ENCODE data around the gene SRP68.

SRP68 gene

DNA sequence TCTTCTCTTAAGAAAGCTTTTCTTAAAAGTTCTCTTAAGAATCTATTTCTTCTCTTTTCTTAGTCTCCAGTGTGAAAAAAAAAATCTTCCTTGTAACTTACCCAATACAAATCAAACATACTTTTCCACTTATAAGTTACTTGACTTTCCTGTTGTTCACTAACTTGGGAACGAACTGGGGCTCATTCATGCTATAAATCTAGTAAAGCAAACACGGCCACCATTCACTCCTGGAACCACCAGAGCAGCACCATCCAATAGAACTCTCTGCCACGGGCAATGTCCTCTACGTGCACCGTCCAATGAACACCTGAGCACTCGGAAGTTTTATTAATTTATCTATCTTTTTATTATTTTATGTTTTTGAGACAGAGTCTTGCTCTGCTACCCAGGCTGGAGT is 20.8 kb downstream of the SRP68 start:
- no peak overlapping the region for H3K27ac ChIP-seq (ENCODE audit: insufficient read depth in 1 of 2, low read depth in 1 of 2, low read length in 2 of 2, poor library complexity in 1 of 2, severe bottlenecking in 2 of 2)
- H3K4me3 ChIP-seq (ENCODE audit: control insufficient read depth in 1 of 7, extremely low read depth in 1 of 7, insufficient read depth in 4 of 7, low read depth in 2 of 7, low read length in 6 of 7), result no peak overlapping the region
- no peaks in the 10 kb centered on the region for H3K4me1 ChIP-seq (ENCODE audit: control extremely low read depth in 1 of 4, control insufficient read depth in 4 of 4, insufficient read depth in 4 of 4, low read length in 3 of 4)
- H3K36me3 ChIP-seq (ENCODE audit: control insufficient read depth in 4 of 4, insufficient read depth in 4 of 4, low read length in 3 of 4), result peaks cover 26 to 80% (median 62%) of the 10 kb centered on the region in 4 experiments
- H3K9me3 ChIP-seq (ENCODE audit: control extremely low read depth in 1 of 5, control insufficient read depth in 4 of 5, insufficient read depth in 2 of 5, low read depth in 1 of 5, low read length in 4 of 5), result no peaks in the 10 kb centered on the region
- no peaks in the 10 kb centered on the region for H3K27me3 ChIP-seq (replicated peaks in 2 of 5; ENCODE audit: control insufficient read depth in 4 of 5, insufficient read depth in 5 of 5, low read length in 4 of 5)
- DNase-seq, result no peak
- 83% methylated on average over 2 of the region's 6 CpGs for WGBS (ENCODE audit: insufficient coverage)
- POLR2A ChIA-PET, result no interaction called here
- CTCF ChIA-PET, result interaction anchor here (1.1 to 1.8 kb wide), 3 partner anchors 17 to 37 kb away, joined by 3 to 7 read pairs (median 4); no protein-coding TSS in a partner anchor

DNA sequence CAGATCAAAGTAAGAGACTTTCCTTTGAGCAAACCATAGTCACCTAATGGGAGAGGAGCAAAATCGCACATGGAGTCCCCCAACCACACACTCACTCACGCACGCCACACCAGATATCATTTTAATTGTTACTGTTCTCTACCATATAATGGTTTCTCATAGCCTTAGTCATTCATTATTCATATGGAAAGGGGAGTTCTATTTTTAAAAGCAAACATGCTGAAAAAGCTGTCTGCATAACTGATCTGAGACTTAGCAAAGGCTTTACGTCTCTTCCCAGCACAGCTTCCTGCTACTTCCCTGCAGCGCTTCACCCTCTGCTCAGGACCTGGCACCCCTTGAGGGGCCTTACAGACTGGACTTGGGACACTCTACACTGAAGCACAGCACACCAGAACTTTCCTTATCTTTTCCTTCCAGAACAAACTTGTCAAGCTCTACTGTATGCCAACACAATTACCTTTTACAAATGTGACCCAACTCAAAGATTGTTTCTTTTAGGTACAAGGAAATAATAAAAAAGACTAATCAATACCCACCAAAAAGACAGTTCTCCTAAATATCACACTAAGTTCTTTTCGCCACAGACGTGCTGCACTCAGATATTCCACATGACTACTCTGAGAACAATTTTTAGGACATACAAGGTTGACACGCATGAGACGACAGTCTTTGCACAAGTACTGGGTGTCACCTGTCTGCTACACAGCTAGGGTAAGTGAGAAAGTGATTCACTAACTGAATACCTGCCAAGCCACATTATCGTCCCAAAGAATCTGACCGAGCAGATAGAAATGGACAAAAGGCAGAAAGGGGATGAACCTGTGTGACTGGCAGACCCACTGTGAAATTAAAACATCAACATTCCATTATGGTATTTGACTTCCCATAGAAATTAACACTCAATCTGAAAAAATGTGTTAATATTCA is 21.5 kb downstream of the SRP68 start:
- Histone ChIP-seq H3K4me1 (ENCODE audit: control extremely low read depth in 1 of 4, control insufficient read depth in 4 of 4, insufficient read depth in 4 of 4, low read length in 3 of 4) (no peaks in the 10 kb centered on the region), H3K27me3 (replicated peaks in 2 of 5; ENCODE audit: control insufficient read depth in 4 of 5, insufficient read depth in 5 of 5, low read length in 4 of 5) (no peaks in the 10 kb centered on the region), H3K27ac (ENCODE audit: insufficient read depth in 1 of 2, low read depth in 1 of 2, low read length in 2 of 2, poor library complexity in 1 of 2, severe bottlenecking in 2 of 2) (no peak overlapping the region), H3K36me3 (ENCODE audit: control insufficient read depth in 4 of 4, insufficient read depth in 4 of 4, low read length in 3 of 4) (peaks cover 23 to 79% (median 61%) of the 10 kb centered on the region in 4 experiments), H3K4me3 (ENCODE audit: control insufficient read depth in 1 of 7, extremely low read depth in 1 of 7, insufficient read depth in 4 of 7, low read depth in 2 of 7, low read length in 6 of 7) (no peak overlapping the region), H3K9me3 (ENCODE audit: control extremely low read depth in 1 of 5, control insufficient read depth in 4 of 5, insufficient read depth in 2 of 5, low read depth in 1 of 5, low read length in 4 of 5) (no peaks in the 10 kb centered on the region)
- POLR2A ChIA-PET, result no interaction called here
- CTCF ChIA-PET, result interaction anchor here (1.1 to 1.8 kb wide), 3 partner anchors 17 to 36 kb away, joined by 3 to 7 read pairs (median 4); no protein-coding TSS in a partner anchor
- over 99% methylated on average over 8 of the region's 11 CpGs for WGBS (ENCODE audit: insufficient coverage)
- no peak for DNase-seq

- ChIA-PET CTCF (interaction anchor here (0.9 to 1.8 kb wide), 3 partner anchors 16 to 36 kb away, joined by 3 to 7 read pairs (median 5); no protein-coding TSS in a partner anchor), POLR2A (no interaction called here)
Observed at GRCh38 chr17:76049836-76050537, 22.3 kb downstream of the SRP68 start.

DNA sequence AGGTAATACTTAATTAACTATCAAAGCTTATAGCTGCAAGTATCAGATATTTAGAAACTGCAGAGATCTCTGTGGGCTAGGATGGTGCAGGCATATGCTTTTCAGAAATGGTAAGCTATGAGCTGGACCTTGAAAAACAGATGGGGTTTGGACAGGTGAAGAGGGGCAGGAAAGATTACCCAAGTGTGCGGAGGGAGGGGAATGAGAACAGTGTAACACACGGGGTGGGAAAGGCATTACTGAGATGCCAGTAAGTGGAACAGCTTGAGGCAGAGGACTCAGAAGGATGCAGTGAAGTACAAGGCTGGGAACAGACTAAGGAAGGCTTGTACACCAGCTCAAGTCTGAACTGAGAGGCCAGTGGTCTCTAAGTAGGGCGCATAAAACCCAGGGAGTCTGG is 23.1 kb downstream of the SRP68 start:
- ChIA-PET CTCF (interaction anchor here (0.9 to 1.3 kb wide), 3 partner anchors 8 to 35 kb away, joined by 3 to 5 read pairs (median 3); no protein-coding TSS in a partner anchor), POLR2A (no interaction called here)
- Histone ChIP-seq H3K27me3 (replicated peaks in 2 of 5; ENCODE audit: control insufficient read depth in 4 of 5, insufficient read depth in 5 of 5, low read length in 4 of 5) (no peaks in the 10 kb centered on the region), H3K4me1 (ENCODE audit: control extremely low read depth in 1 of 4, control insufficient read depth in 4 of 4, insufficient read depth in 4 of 4, low read length in 3 of 4) (no peaks in the 10 kb centered on the region), H3K36me3 (ENCODE audit: control insufficient read depth in 4 of 4, insufficient read depth in 4 of 4, low read length in 3 of 4) (peaks cover 30 to 87% (median 69%) of the 10 kb centered on the region in 4 experiments), H3K27ac (ENCODE audit: insufficient read depth in 1 of 2, low read depth in 1 of 2, low read length in 2 of 2, poor library complexity in 1 of 2, severe bottlenecking in 2 of 2) (no peak overlapping the region), H3K9me3 (ENCODE audit: control extremely low read depth in 1 of 5, control insufficient read depth in 4 of 5, insufficient read depth in 2 of 5, low read depth in 1 of 5, low read length in 4 of 5) (no peaks in the 10 kb centered on the region), H3K4me3 (ENCODE audit: control insufficient read depth in 1 of 7, extremely low read depth in 1 of 7, insufficient read depth in 4 of 7, low read depth in 2 of 7, low read length in 6 of 7) (no peak overlapping the region)
- DNase-seq, result no peak
- 93% methylated on average over 2 of the region's 3 CpGs for WGBS (ENCODE audit: insufficient coverage)

More at GRCh38 chr17:76049836-76050537, 22.3 kb downstream of the SRP68 start:
- H3K27ac ChIP-seq (ENCODE audit: insufficient read depth in 1 of 2, low read depth in 1 of 2, low read length in 2 of 2, poor library complexity in 1 of 2, severe bottlenecking in 2 of 2), result peak overlapping the region in 1 of 2 experiments; percentile 26
- no peaks in the 10 kb centered on the region for H3K4me1 ChIP-seq (ENCODE audit: control extremely low read depth in 1 of 4, control insufficient read depth in 4 of 4, insufficient read depth in 4 of 4, low read length in 3 of 4)
- H3K36me3 ChIP-seq (ENCODE audit: control insufficient read depth in 4 of 4, insufficient read depth in 4 of 4, low read length in 3 of 4), result peaks cover 23 to 79% (median 67%) of the 10 kb centered on the region in 4 experiments
- H3K27me3 ChIP-seq (replicated peaks in 2 of 5; ENCODE audit: control insufficient read depth in 4 of 5, insufficient read depth in 5 of 5, low read length in 4 of 5), result no peaks in the 10 kb centered on the region
- DNase-seq, result no peak
- no peak overlapping the region for H3K4me3 ChIP-seq (ENCODE audit: control insufficient read depth in 1 of 7, extremely low read depth in 1 of 7, insufficient read depth in 4 of 7, low read depth in 2 of 7, low read length in 6 of 7)
- no peaks in the 10 kb centered on the region for H3K9me3 ChIP-seq (ENCODE audit: control extremely low read depth in 1 of 5, control insufficient read depth in 4 of 5, insufficient read depth in 2 of 5, low read depth in 1 of 5, low read length in 4 of 5)
- 99% methylated on average over 15 of the region's 15 CpGs for WGBS (ENCODE audit: insufficient coverage)

DNA sequence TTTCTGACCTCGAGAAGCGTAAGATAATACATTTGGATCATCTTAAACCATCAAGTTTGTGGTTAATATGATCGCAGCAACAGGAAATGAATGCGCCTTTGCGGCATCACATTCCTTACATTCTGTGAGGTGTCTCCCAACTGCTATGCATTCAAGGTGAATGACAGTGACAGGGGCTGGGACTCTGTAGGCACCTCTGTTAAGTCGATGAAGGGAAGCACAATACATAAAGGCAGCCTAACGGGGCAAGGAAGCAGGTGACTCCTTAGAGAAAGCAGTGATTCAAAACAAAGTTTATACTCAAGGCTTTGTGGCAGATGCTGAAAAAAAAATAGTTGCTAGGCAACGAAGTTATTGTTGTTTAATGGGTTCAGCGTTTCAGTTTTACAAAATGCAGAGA is 23.6 kb downstream of the SRP68 start:
- peak in 1 of 3 donors; percentile 27 for DNase-seq
- WGBS (ENCODE audit: insufficient coverage), result 80% methylated on average over 7 of the region's 9 CpGs
- H3K4me3 ChIP-seq (ENCODE audit: control insufficient read depth in 1 of 7, extremely low read depth in 1 of 7, insufficient read depth in 4 of 7, low read depth in 2 of 7, low read length in 6 of 7), result no peak overlapping the region
- ChIA-PET CTCF (interaction anchor here (1.0 to 2.5 kb wide), 3 partner anchors 9 to 34 kb away, joined by 3 to 8 read pairs (median 5); no protein-coding TSS in a partner anchor), POLR2A (no interaction called here)
- H3K4me1 ChIP-seq (ENCODE audit: control extremely low read depth in 1 of 4, control insufficient read depth in 4 of 4, insufficient read depth in 4 of 4, low read length in 3 of 4), result no peaks in the 10 kb centered on the region
- H3K27ac ChIP-seq (ENCODE audit: insufficient read depth in 1 of 2, low read depth in 1 of 2, low read length in 2 of 2, poor library complexity in 1 of 2, severe bottlenecking in 2 of 2), result no peak overlapping the region
- H3K9me3 ChIP-seq (ENCODE audit: control extremely low read depth in 1 of 5, control insufficient read depth in 4 of 5, insufficient read depth in 2 of 5, low read depth in 1 of 5, low read length in 4 of 5), result no peaks in the 10 kb centered on the region
- H3K36me3 ChIP-seq (ENCODE audit: control insufficient read depth in 4 of 4, insufficient read depth in 4 of 4, low read length in 3 of 4), result peaks cover 36 to 87% (median 70%) of the 10 kb centered on the region in 4 experiments
- H3K27me3 ChIP-seq (replicated peaks in 2 of 5; ENCODE audit: control insufficient read depth in 4 of 5, insufficient read depth in 5 of 5, low read length in 4 of 5), result no peaks in the 10 kb centered on the region

- WGBS (ENCODE audit: insufficient coverage), result 96% methylated on average over 9 of the region's 9 CpGs
- Histone ChIP-seq H3K27ac (ENCODE audit: insufficient read depth in 1 of 2, low read depth in 1 of 2, low read length in 2 of 2, poor library complexity in 1 of 2, severe bottlenecking in 2 of 2) (no peak overlapping the region), H3K36me3 (ENCODE audit: control insufficient read depth in 4 of 4, insufficient read depth in 4 of 4, low read length in 3 of 4) (peaks cover 37 to 87% (median 71%) of the 10 kb centered on the region in 4 experiments), H3K4me1 (ENCODE audit: control extremely low read depth in 1 of 4, control insufficient read depth in 4 of 4, insufficient read depth in 4 of 4, low read length in 3 of 4) (no peaks in the 10 kb centered on the region), H3K4me3 (ENCODE audit: control insufficient read depth in 1 of 7, extremely low read depth in 1 of 7, insufficient read depth in 4 of 7, low read depth in 2 of 7, low read length in 6 of 7) (no peak overlapping the region), H3K9me3 (ENCODE audit: control extremely low read depth in 1 of 5, control insufficient read depth in 4 of 5, insufficient read depth in 2 of 5, low read depth in 1 of 5, low read length in 4 of 5) (no peaks in the 10 kb centered on the region), H3K27me3 (replicated peaks in 2 of 5; ENCODE audit: control insufficient read depth in 4 of 5, insufficient read depth in 5 of 5, low read length in 4 of 5) (no peaks in the 10 kb centered on the region)
- POLR2A ChIA-PET, result no interaction called here
- DNase-seq, result no peak
- CTCF ChIA-PET, result interaction anchor here (0.7 to 2.5 kb wide), 6 partner anchors 10 to 34 kb away, joined by 3 to 8 read pairs (median 4); no protein-coding TSS in a partner anchor
Observed at GRCh38 chr17:76048025-76048605, 24.2 kb downstream of the SRP68 start.
